Mucosa of descending colon (tissue), 3 donors: ENCODE results near the gene FAM53B. TPM values are rescaled to one million over a fixed set of nuclear protein-coding genes. Genes with fewer than 3 reads are reported as not detected.
A peak's percentile ranks its signal among the peaks of the same experiment; 100 is the strongest.

ENCODE experiments used
- ATAC-seq: fragments of 200-7000 bp; cut with Tn5 transposase; one replicate; pipeline ENCODE4 v1.9.1; 2020; ENCODE audit warnings: mild to moderate bottlenecking, moderate library complexity
- DNase-seq, 3 donors: peaks; one replicate each; pipeline ENCODE4 v3.0.0-alpha.2; 2020
- H3K36me3 ChIP-seq: fragments of 200-600 bp; one replicate; pipeline ENCODE4 v1.8.0; 2021; ENCODE audit warnings: low read depth, mild to moderate bottlenecking
- H3K4me1 ChIP-seq: fragments of 200-600 bp; one replicate; pipeline ENCODE4 v1.8.0; 2021; ENCODE audit warnings: low read depth, mild to moderate bottlenecking
- H3K4me3 ChIP-seq: fragments of 200-600 bp; one replicate; pipeline ENCODE4 v1.8.0; 2021; ENCODE audit warnings: mild to moderate bottlenecking
- H3K9me3 ChIP-seq: fragments of 200-600 bp; one replicate; pipeline ENCODE4 v1.8.0; 2021; ENCODE audit warnings: mild to moderate bottlenecking
- CTCF ChIP-seq: fragments of 200-600 bp; IDR thresholded peaks from one replicate; pipeline ENCODE4 v1.8.0; 2022; ENCODE audit warnings: antibody characterized with exemption, mild to moderate bottlenecking
- intact Hi-C, 2 donors: fragments of 100-400 bp; cut with DNase I in 1 of 2; cut with micrococcal nuclease in 1 of 2; formaldehyde crosslinking; loops; one replicate each; pipeline versions ENCODE4 v1.11.0 to v1.11.1; 2022; cut with DNase I, micrococcal nuclease
- total RNA-seq, 3 donors: library from RNA; stranded (reverse); fragmentation: NEBNext Ultra II Directional in 2 of 3; extraction: Animal tissue kit (Norgen Biotek cat#: 25700) in 2 of 3; gene quantifications; one replicate each; pipeline versions ENCODE4 v1.2.1 to v1.2.4, GENCODE V29; 2021 to 2023
- donor health status: DM: no; HTN: no; CAD: no; lungs with moderate emphysema.
- donor health status: DM: no; HTN: no; CAD: no.
- donor health status: DM: no; HTN: yes; CAD: no.

The FAM53B gene
- total RNA-seq, 3 donors from 2014 or later, result 37.2 to 48.0 (median 44.2) TPM

DNA sequence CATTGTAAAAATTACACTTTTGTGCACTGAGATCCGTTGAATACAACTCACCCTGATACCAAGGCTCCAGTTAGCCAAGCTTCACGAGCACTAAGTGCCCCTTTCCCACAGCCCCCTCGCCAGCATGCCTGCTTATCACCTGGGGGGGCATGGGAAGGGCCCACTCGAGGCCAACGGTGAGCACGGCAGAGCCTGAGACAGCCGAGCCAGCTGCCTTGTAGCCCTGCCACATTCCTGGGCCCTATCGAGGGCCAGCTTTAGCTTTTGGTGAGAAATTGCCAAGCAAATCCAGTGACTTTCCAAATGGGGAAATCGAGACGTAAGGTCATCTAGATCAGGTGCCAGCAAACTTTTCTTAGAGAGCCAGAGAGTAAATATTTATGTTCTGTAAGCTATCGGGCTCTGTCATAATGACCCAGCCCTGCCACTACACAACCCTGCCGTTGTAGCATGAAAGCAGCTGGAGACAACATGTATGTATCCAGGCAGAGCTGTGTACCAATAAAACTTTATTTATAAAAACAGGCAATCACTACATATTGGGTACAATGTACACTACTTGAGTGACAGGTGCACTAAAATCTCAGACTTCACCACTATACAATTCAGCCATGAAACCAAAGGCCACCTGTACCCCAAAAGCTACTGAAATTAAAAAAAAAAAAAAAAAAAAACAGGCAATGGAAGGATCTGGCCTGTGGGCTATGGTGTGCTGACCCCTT is 83.6 kb downstream of the FAM53B start:
- H3K4me1 ChIP-seq, result no peaks in the 10 kb centered on the region
- intact Hi-C loops, result no loop called here
- H3K36me3 ChIP-seq, result no peaks in the 10 kb centered on the region
- no peak overlapping the region for H3K4me3 ChIP-seq
- ATAC-seq, result peak; percentile 27
- TF ChIP-seq CTCF, result no peak
- H3K9me3 ChIP-seq, result no peaks in the 10 kb centered on the region
- no peak for DNase-seq

DNA sequence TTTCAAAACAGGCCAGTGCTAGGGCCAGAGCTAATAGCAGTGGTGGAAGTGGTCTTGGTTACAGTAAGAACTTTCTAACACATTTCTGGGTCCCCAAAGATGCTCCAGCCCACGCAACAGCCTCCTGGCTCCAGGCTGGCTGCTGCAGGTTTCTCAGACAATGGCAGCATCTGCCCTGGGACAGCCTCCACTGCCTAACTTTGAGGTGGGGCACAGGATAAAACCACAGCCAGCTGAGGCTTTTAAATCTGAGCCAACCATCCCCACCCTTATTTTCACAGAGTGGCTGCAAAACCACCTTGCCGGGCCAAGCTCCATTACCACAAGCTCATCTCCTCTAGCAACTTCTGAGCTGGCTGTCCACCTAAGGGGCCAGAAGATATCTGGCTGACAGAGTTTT is 84.8 kb downstream of the FAM53B start:
- no peaks in the 10 kb centered on the region for H3K9me3 ChIP-seq
- intact Hi-C loops, result no loop called here
- ATAC-seq (no peak), DNase-seq (no peak)
- no peak overlapping the region for H3K4me3 ChIP-seq
- H3K4me1 ChIP-seq, result no peaks in the 10 kb centered on the region
- no peak for TF ChIP-seq CTCF
- no peaks in the 10 kb centered on the region for H3K36me3 ChIP-seq

DNA sequence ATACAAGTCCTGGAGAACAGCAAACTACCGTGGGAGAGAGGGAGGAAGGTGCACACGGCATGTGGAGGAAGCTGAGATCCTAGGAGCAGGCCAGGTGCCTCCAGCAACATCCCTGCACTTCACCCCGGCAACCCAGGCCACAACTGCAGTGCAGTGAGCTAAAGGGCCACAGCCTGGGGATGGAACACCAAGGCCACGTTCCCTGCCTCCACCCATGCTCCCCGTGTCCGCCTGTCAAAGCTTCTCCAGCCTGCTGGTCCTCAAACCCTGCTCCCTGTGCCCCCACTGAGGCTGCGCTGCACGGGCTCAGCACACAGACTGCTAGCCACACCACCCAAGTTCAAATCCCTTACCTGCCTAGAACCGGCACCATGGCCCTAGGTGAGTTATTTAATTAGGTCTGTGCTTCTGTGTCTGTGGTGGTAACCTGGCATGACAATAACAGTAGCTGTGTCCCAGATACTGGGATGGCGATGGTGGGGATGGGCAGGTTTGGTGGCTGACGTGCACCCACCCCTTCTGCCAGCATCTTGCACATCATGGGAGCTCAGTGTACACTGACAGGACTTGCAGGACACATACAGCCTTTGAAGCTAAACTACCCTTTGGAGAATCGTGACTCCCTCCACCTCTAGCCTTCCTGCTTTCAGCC is 85.5 kb downstream of the FAM53B start:
- TF ChIP-seq CTCF, result no peak
- DNase-seq (peak in 1 of 3 donors; percentile 48), ATAC-seq (no peak)
- no peak overlapping the region for H3K4me3 ChIP-seq
- H3K36me3 ChIP-seq, result no peaks in the 10 kb centered on the region
- no peaks in the 10 kb centered on the region for H3K9me3 ChIP-seq
- H3K4me1 ChIP-seq, result no peaks in the 10 kb centered on the region
- intact Hi-C loops, result no loop called here

DNA sequence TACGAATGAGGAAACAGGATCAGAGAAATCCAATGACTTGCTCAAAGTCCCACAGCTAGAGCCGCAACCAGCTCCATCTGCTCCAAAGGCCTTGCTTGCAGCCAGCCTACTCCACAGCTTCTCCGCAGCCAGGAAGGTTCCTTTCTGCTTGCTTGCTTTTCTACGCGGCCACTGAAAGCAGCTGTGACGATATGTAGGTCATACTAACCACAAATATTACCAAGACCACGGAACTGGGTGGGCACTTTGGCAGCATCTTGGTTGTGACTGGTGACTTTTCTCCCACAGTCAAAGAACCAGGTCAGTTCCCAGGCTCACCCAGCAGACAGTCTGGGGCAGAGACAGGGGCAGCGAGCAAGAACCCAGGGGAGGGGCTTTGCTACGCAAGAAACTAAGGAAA is 86.4 kb downstream of the FAM53B start:
- Histone ChIP-seq H3K9me3 (no peaks in the 10 kb centered on the region), H3K4me1 (no peaks in the 10 kb centered on the region), H3K36me3 (no peaks in the 10 kb centered on the region), H3K4me3 (no peak overlapping the region)
- intact Hi-C loops, result no loop called here
- peak in 2 of 3 donors; percentile 40 to 57 for DNase-seq
- peak; percentile 33 for ATAC-seq
- no peak for TF ChIP-seq CTCF

DNA sequence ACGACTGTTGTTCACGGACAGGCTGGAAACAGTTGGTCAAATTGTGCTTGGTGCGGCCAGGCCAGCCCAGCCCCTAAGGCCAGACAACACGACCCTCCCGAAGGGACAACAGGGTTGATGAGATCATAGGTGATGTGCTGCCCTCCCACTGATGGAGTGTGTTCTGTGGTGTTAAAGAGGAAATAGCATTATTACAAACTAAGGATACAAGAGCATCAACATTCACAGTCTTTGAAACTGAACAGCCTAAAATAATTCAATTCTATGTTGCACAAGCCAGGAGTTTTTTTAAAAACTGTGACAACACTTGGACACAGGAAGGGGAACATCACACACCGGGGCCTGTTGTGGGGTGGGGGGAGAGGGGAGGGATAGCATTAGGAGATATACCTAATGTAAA is 87.6 kb downstream of the FAM53B start:
- ATAC-seq, result no peak
- DNase-seq, result peak in 1 of 3 donors; percentile 10

More for the DNA sequence above, 87.6 kb downstream of the FAM53B start:
- no peak for TF ChIP-seq CTCF
- no peaks in the 10 kb centered on the region for H3K9me3 ChIP-seq
- intact Hi-C loops, result no loop called here
- H3K4me1 ChIP-seq, result no peaks in the 10 kb centered on the region
- no peaks in the 10 kb centered on the region for H3K36me3 ChIP-seq
- no peak overlapping the region for H3K4me3 ChIP-seq
